Tibial nerve (tissue), 4 donors: Measurements from ENCODE around the gene CYP26C1. TPM values are rescaled to one million over a fixed set of nuclear protein-coding genes. Genes with fewer than 3 reads are reported as not detected.

Experiments
- DNase-seq, 2 donors: peaks; one replicate each; pipeline ENCODE4 v3.0.0-alpha.2; 2019; ENCODE audit warnings: low spot score in 2 of 2
- H3K27ac ChIP-seq, 4 donors: fragments of 200-600 bp; sonication (generic) in 3 of 4; one replicate each; pipeline ENCODE4 v1.5.1; 2017 to 2019; ENCODE audit warnings: mild to moderate bottlenecking in 1 of 4
- H3K27me3 ChIP-seq, 2 donors: fragments of 200-600 bp; sonication (generic) in 1 of 2; one replicate each; pipeline versions ENCODE4 v1.5.1 to v1.6.0; 2017 to 2019
- H3K36me3 ChIP-seq, 3 donors: fragments of 200-600 bp; sonication (generic); one replicate each; pipeline ENCODE4 v1.5.1; 2018 to 2019
- H3K4me1 ChIP-seq, 4 donors: fragments of 200-600 bp; sonication (generic) in 3 of 4; one replicate each; pipeline ENCODE4 v1.5.1; 2017 to 2019
- H3K4me3 ChIP-seq, 4 donors: fragments of 200-600 bp; sonication (generic) in 3 of 4; one replicate each; pipeline ENCODE4 v1.5.1; 2017 to 2019; ENCODE audit warnings: mild to moderate bottlenecking in 1 of 4, moderate library complexity in 1 of 4
- H3K9me3 ChIP-seq, 4 donors: fragments of 200-600 bp; sonication (generic) in 3 of 4; one replicate each; pipeline ENCODE4 v1.5.1; 2017 to 2019
- EP300 ChIP-seq, 2 donors: sonication (generic); formaldehyde crosslinking; IDR thresholded peaks; one replicate each; pipeline ENCODE4 v1.6.1; 2017; ENCODE audit warnings: antibody characterized with exemption in 2 of 2, mild to moderate bottlenecking in 1 of 2
- POLR2A ChIP-seq, 2 donors: fragments of 450-650 bp; IDR thresholded peaks; one replicate each; pipeline ENCODE4 v1.6.1; 2017; ENCODE audit warnings: antibody characterized with exemption in 2 of 2, mild to moderate bottlenecking in 2 of 2, moderate library complexity in 2 of 2
- WGBS, 2 donors: methylation state at CpG; one replicate each; pipeline ENCODE4 v1.1.5; 2018; 5-methylcytosine and 5-hydroxymethylcytosine counted together
- total RNA-seq, 4 donors: library from RNA; depleted of rRNA; stranded (reverse); fragments of >200 nt; gene quantifications; one replicate each; pipeline ENCODE4 v1.1.0, GENCODE V29; 2016
- TF ChIP-seq, protein P1 (sequence below), 5 experiments: fragments of 200-600 bp in 3 of 5; fragments of 450-650 bp in 2 of 5; sonication (generic) in 3 of 5; IDR thresholded peaks; one replicate each; pipeline ENCODE4 v1.5.1; 2016 to 2019; ENCODE audit warnings: antibody characterized with exemption in 5 of 5, mild to moderate bottlenecking in 3 of 5, moderate library complexity in 2 of 5

Gene CYP26C1
- total RNA-seq, 4 donors from 2014 or later, result 0.20 to 2.2 TPM; not detected in 2

GRCh38 chr10:93073539-93074146 is 13.0 kb downstream of the CYP26C1 start, which contains the start of gene CYP26A1:
Gene CYP26A1 (plus strand): TSS chr10:93073893. CDS start chr10:93073935, 42 bp downstream.
- WGBS, 2 donors, result 0 to 1% methylated on average over 25 to 38 of the region's 52 CpGs

DNA sequence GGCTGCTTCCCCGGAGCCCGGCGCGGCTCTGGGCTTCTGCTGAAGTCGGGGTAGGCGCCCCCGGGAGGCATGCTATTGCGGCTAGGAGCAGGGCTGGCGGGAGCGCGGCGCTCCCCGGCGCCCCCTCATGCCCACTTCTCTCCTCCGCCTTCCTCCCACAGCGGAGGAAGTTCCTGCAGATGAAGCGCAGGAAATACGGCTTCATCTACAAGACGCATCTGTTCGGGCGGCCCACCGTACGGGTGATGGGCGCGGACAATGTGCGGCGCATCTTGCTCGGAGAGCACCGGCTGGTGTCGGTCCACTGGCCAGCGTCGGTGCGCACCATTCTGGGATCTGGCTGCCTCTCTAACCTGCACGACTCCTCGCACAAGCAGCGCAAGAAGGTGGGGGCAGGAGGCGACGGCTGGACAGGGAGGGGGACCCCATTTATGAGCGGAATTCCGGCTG is 13.6 kb downstream of the CYP26C1 start:
- no peak for DNase-seq

More at GRCh38 chr10:93073539-93074146, 13.0 kb downstream of the CYP26C1 start, which contains the start of gene CYP26A1:
- Histone ChIP-seq H3K9me3 (no peaks in the 10 kb centered on the region), H3K36me3 (no peaks in the 10 kb centered on the region), H3K27ac (no peak within 1 kb of the TSS), H3K27me3 (peaks cover 0 to 71% of the 10 kb centered on the region in 2 donors), H3K4me1 (peaks cover 0 to 46% (median 32%) of the 10 kb centered on the region in 4 donors), H3K4me3 (peak within 1 kb of the TSS in 3 of 4 donors; percentile 7 to 44 (median 27))
- TF ChIP-seq POLR2A (IDR thresholded peaks at IDR 0.05) (no peak), EP300 (IDR thresholded peaks at IDR 0.05) (no peak)
- TF ChIP-seq, protein P1, sequence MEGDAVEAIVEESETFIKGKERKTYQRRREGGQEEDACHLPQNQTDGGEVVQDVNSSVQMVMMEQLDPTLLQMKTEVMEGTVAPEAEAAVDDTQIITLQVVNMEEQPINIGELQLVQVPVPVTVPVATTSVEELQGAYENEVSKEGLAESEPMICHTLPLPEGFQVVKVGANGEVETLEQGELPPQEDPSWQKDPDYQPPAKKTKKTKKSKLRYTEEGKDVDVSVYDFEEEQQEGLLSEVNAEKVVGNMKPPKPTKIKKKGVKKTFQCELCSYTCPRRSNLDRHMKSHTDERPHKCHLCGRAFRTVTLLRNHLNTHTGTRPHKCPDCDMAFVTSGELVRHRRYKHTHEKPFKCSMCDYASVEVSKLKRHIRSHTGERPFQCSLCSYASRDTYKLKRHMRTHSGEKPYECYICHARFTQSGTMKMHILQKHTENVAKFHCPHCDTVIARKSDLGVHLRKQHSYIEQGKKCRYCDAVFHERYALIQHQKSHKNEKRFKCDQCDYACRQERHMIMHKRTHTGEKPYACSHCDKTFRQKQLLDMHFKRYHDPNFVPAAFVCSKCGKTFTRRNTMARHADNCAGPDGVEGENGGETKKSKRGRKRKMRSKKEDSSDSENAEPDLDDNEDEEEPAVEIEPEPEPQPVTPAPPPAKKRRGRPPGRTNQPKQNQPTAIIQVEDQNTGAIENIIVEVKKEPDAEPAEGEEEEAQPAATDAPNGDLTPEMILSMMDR (IDR thresholded peaks at IDR 0.05), result no peak
- no peak for DNase-seq

DNA sequence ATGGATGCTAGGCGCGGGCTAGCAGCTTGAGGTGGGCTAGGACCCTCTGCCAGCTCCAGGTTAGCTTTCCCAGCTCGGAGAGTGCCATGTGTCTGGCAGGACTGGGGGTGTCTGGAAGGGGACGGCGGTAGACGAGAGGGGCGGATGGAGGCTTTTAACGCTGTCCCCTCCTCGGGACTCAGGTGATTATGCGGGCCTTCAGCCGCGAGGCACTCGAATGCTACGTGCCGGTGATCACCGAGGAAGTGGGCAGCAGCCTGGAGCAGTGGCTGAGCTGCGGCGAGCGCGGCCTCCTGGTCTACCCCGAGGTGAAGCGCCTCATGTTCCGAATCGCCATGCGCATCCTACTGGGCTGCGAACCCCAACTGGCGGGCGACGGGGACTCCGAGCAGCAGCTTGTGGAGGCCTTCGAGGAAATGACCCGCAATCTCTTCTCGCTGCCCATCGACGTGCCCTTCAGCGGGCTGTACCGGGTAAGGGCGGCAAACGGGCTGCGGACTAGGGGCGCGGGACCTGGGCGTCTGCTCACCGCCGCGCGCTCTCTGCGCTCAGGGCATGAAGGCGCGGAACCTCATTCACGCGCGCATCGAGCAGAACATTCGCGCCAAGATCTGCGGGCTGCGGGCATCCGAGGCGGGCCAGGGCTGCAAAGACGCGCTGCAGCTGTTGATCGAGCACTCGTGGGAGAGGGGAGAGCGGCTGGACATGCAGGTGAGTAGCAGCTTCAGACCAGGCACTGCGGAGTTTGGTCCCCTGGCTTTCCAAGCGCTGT is 14.2 kb downstream of the CYP26C1 start:
- peak overlapping the region in 1 of 4 donors; percentile 44 for H3K4me3 ChIP-seq

More for the DNA sequence above, 13.6 kb downstream of the CYP26C1 start:
- Histone ChIP-seq H3K4me1 (peaks cover 0 to 41% (median 32%) of the 10 kb centered on the region in 4 donors), H3K4me3 (peak overlapping the region in 3 of 4 donors; percentile 7 to 44 (median 27)), H3K9me3 (no peaks in the 10 kb centered on the region), H3K27ac (no peak overlapping the region), H3K27me3 (peaks cover 0 to 65% of the 10 kb centered on the region in 2 donors), H3K36me3 (no peaks in the 10 kb centered on the region)
- 1% methylated on average over 18 to 37 of the region's 40 CpGs for WGBS, 2 donors
- TF ChIP-seq EP300 (IDR thresholded peaks at IDR 0.05) (no peak), POLR2A (IDR thresholded peaks at IDR 0.05) (no peak)
- TF ChIP-seq, protein P1 (IDR thresholded peaks at IDR 0.05), result no peak

DNA sequence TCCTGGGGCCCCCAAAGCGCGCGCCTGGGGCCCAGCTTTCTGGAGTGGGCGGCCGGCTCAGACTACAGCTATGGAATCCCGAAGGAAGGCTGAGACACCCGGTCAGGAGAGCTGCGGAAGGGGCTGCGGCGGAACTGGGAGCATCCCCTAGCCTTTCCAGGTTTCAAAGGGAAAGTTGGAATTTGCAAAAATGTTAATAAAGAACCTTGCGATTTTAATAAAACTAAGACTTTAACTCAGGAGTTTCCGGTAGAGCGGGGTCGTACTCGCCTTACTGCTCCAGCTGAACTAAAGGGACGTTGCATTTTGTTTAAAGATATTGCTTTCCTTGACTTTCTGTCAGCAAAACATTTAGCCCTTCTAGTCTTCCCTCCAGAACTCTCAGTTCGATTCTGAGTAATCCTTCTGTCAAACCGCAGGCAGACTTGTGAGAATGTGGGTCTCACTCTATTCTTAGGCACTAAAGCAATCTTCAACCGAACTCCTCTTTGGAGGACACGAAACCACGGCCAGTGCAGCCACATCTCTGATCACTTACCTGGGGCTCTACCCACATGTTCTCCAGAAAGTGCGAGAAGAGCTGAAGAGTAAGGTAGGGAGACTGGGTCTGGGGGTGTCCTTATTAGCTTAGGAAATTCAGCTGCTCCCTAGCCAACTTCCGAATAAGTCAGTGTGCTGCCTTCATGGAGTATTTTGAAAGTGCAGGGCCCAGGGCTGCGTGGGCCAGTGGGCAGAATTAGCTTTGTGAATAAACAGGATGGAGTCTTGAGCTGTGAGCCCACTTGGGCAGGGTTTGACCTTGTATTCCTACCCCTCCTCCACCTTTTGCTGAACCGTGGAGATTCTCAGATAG is 15.0 kb downstream of the CYP26C1 start:
- no peak overlapping the region for H3K4me3 ChIP-seq
- 31 to 37% methylated on average over 25 of the region's 25 CpGs for WGBS, 2 donors
- no peaks in the 10 kb centered on the region for H3K9me3 ChIP-seq
- H3K27me3 ChIP-seq, result peaks cover 0 to 56% of the 10 kb centered on the region in 2 donors
- H3K27ac ChIP-seq, result no peak overlapping the region
- no peak for DNase-seq
- TF ChIP-seq EP300 (IDR thresholded peaks at IDR 0.05) (no peak), POLR2A (IDR thresholded peaks at IDR 0.05) (no peak)
- TF ChIP-seq, protein P1 (IDR thresholded peaks at IDR 0.05), result no peak
- H3K4me1 ChIP-seq, result peaks cover 0 to 41% (median 32%) of the 10 kb centered on the region in 4 donors
- no peaks in the 10 kb centered on the region for H3K36me3 ChIP-seq

More for the DNA sequence above, 14.2 kb downstream of the CYP26C1 start:
- Histone ChIP-seq H3K27me3 (peaks cover 0 to 59% of the 10 kb centered on the region in 2 donors), H3K4me1 (peaks cover 0 to 41% (median 32%) of the 10 kb centered on the region in 4 donors), H3K9me3 (no peaks in the 10 kb centered on the region), H3K27ac (no peak overlapping the region), H3K36me3 (no peaks in the 10 kb centered on the region)
- 2 to 5% methylated on average over 14 to 53 of the region's 67 CpGs for WGBS, 2 donors
- TF ChIP-seq, protein P1 (IDR thresholded peaks at IDR 0.05), result no peak
- TF ChIP-seq POLR2A (IDR thresholded peaks at IDR 0.05), result no peak
- DNase-seq, result no peak
